B cell (primary cell): ENCODE measurements around the gene FBLIM1. TPM values are rescaled to one million over a fixed set of nuclear protein-coding genes. Genes with fewer than 3 reads are reported as not detected.

Experiments used
- ATAC-seq: fragments of 200-7000 bp; cut with Tn5 transposase; one replicate; pipeline ENCODE4 v1.10.0; 2021; ENCODE audit warnings: low read depth, mild to moderate bottlenecking, moderate number of reproducible peaks, moderate library complexity
- CTCF ChIA-PET: fragments of 350-600 bp; sonication (Branson Sonifier 250); formaldehyde crosslinking; loops from one replicate; lab custom pipeline; 2021; ENCODE audit warnings: antibody characterized with exemption, inconsistent platforms; lab: Charles Lee
- POLR2A ChIA-PET: fragments of 350-600 bp; sonication (Branson Sonifier 250); formaldehyde crosslinking; loops from one replicate; lab custom pipeline; 2021; ENCODE audit warnings: antibody characterized with exemption; lab: Charles Lee
- DNase-seq: peaks from one replicate; pipeline ENCODE4 v3.0.0; 2013
- H2AFZ ChIP-seq: 2 replicates; pipeline ENCODE4 v1.6.1; 2012; ENCODE audit warnings: mild to moderate bottlenecking, low read depth, low read length; ENCODE audit not compliant: insufficient read depth, poor library complexity, severe bottlenecking
- H3K27ac ChIP-seq, 2 donors: 1 replicate in 1 of 2; 2 replicates in 1 of 2; pipeline ENCODE4 v1.5.1; 2012 to 2013; ENCODE audit warnings: low read length in 2 of 2, mild to moderate bottlenecking in 2 of 2, moderate library complexity in 1 of 2
- H3K27me3 ChIP-seq, 4 experiments: fragments of 200-600 bp in 1 of 4; sonication (generic) in 1 of 4; replicated peaks in 1 of 4; 1 replicate in 2 of 4; 2 replicates in 2 of 4; pipeline versions ENCODE4 v1.6.1 to v1.7.0; 2013 to 2016; ENCODE audit warnings: low read length in 3 of 4, mild to moderate bottlenecking in 2 of 4, mixed read lengths in 1 of 4, moderate library complexity in 1 of 4; ENCODE audit not compliant: insufficient read depth in 4 of 4, control insufficient read depth in 3 of 4; ENCODE audit errors: control extremely low read depth in 1 of 4
- H3K36me3 ChIP-seq, 2 experiments: replicated peaks in 1 of 2; 1 replicate in 1 of 2; 2 replicates in 1 of 2; pipeline versions ENCODE4 v1.6.1 to v1.7.1; 2013; ENCODE audit warnings: low read length in 1 of 2; ENCODE audit not compliant: insufficient read depth in 2 of 2, control insufficient read depth in 1 of 2; ENCODE audit errors: control extremely low read depth in 1 of 2, extremely low read depth in 1 of 2
- H3K4me1 ChIP-seq, 2 donors: fragments of 200-600 bp in 1 of 2; sonication (generic) in 1 of 2; 1 replicate in 1 of 2; 2 replicates in 1 of 2; pipeline versions ENCODE4 v1.5.1 to v1.6.1; 2013 to 2017; ENCODE audit warnings: low read length in 2 of 2; ENCODE audit not compliant: control insufficient read depth in 2 of 2, insufficient read depth in 2 of 2
- H3K4me2 ChIP-seq: replicated peaks from 2 replicates; pipeline ENCODE3; 2012; ENCODE audit warnings: mild to moderate bottlenecking, low read depth, low read length; ENCODE audit not compliant: poor library complexity, severe bottlenecking
- H3K4me3 ChIP-seq, 5 experiments: fragments of 200-600 bp in 1 of 5; sonication (generic) in 1 of 5; 1 replicate in 3 of 5; 2 replicates in 2 of 5; pipeline versions ENCODE4 v1.5.1 to v1.7.0; 2011 to 2016; ENCODE audit warnings: low read length in 4 of 5, mild to moderate bottlenecking in 4 of 5, low read depth in 2 of 5, control low read depth in 1 of 5, moderate library complexity in 1 of 5; ENCODE audit not compliant: insufficient read depth in 1 of 5; ENCODE audit errors: control extremely low read depth in 1 of 5, extremely low read depth in 1 of 5
- H3K79me2 ChIP-seq: fragments of 200-600 bp; sonication (generic); one replicate; pipeline ENCODE4 v1.6.0; 2016; ENCODE audit warnings: low read length; ENCODE audit not compliant: control insufficient read depth, insufficient read depth
- H3K9ac ChIP-seq: fragments of 200-600 bp; sonication (generic); 2 replicates; pipeline ENCODE4 v1.6.1; 2017; ENCODE audit warnings: mild to moderate bottlenecking, low read length, moderate library complexity
- H3K9me3 ChIP-seq, 3 donors: one replicate each; pipeline versions ENCODE4 v1.6.1 to v1.7.1; 2013; ENCODE audit warnings: low read length in 2 of 3; ENCODE audit not compliant: control insufficient read depth in 2 of 3, insufficient read depth in 1 of 3; ENCODE audit errors: control extremely low read depth in 1 of 3
- H4K20me1 ChIP-seq: 2 replicates; pipeline ENCODE4 v1.6.0; 2012; ENCODE audit warnings: mild to moderate bottlenecking, low read length; ENCODE audit not compliant: insufficient read depth, control insufficient read depth, poor library complexity, severe bottlenecking
- H3K27ac Mint-ChIP-seq: one replicate; pipeline ENCODE4 v1.8.0; 2021; ENCODE audit warnings: mixed read lengths
- H3K27me3 Mint-ChIP-seq: one replicate; pipeline ENCODE4 v1.8.0; 2021; ENCODE audit warnings: mixed read lengths
- H3K4me1 Mint-ChIP-seq: one replicate; pipeline ENCODE4 v1.8.0; 2021; ENCODE audit warnings: mixed read lengths
- H3K4me3 Mint-ChIP-seq: one replicate; pipeline ENCODE4 v1.8.0; 2021; ENCODE audit warnings: mixed read lengths
- H3K9me3 Mint-ChIP-seq: one replicate; pipeline ENCODE4 v1.8.0; 2022; ENCODE audit warnings: mixed read lengths; ENCODE audit not compliant: insufficient read depth
- CTCF ChIP-seq: fragments of 200-600 bp; IDR thresholded peaks from one replicate; pipeline ENCODE4 v1.8.0; 2022; ENCODE audit warnings: antibody characterized with exemption, mild to moderate bottlenecking
- EZH2 ChIP-seq: IDR thresholded peaks from 2 replicates; pipeline ENCODE4 v1.6.1; 2012; ENCODE audit warnings: borderline replicate concordance, low read depth, mild to moderate bottlenecking, moderate library complexity, low read length; ENCODE audit not compliant: insufficient read depth, poor library complexity, severe bottlenecking
- WGBS: methylation state at CpG from one replicate; pipeline ENCODE4 v1.1.5; 2013; ENCODE audit warnings: missing lambda C conversion rate; ENCODE audit not compliant: insufficient coverage; 5-methylcytosine and 5-hydroxymethylcytosine counted together
- intact Hi-C: fragments of 100-400 bp; cut with micrococcal nuclease; formaldehyde crosslinking; loops from one replicate; pipeline ENCODE4 v1.10.0; 2022
- polyA plus RNA-seq: library from polyadenylated mRNA; depleted of rRNA; stranded (reverse); fragments of >200 nt; gene quantifications from 2 replicates; pipeline ENCODE4 v1.2.3, GENCODE V29; 2012
- total RNA-seq, 2 donors: library from RNA; stranded (reverse); fragments of 120-200 nt in 1 of 2; gene quantifications; 1 replicate in 1 of 2; 2 replicates in 1 of 2; pipeline versions ENCODE4 v1.2.3 to v1.2.4, GENCODE V29; 2013 to 2022

Gene FBLIM1
- total and polyA plus RNA-seq, 2 donors (not counting 1 experiment from before 2014, with no cell fraction given) = not detected

GRCh38 chr1:15748690-15749398 is 9.8 kb upstream of the FBLIM1 start:
- H4K20me1 ChIP-seq = no peaks in the 10 kb centered on the region
- no peak for DNase-seq
- peaks cover 0 to 3% (median 0%) of the 10 kb centered on the region in 4 experiments for H3K27me3 ChIP-seq
- peaks cover 6% of the 10 kb centered on the region for H3K27me3 Mint-ChIP-seq
- TF ChIP-seq CTCF (no peak), EZH2 (no peak)
- H3K27ac ChIP-seq = no peak overlapping the region
- ChIA-PET CTCF (no interaction called here), POLR2A (no interaction called here)
- H3K79me2 ChIP-seq = no peaks in the 10 kb centered on the region
- no peaks in the 10 kb centered on the region for H3K9me3 ChIP-seq
- H3K4me3 Mint-ChIP-seq = no peak overlapping the region
- no peaks in the 10 kb centered on the region for H3K4me1 ChIP-seq
- H2AFZ ChIP-seq = no peak overlapping the region
- intact Hi-C loops = no loop called here
- ATAC-seq = no peak
- no peak overlapping the region for H3K27ac Mint-ChIP-seq
- H3K36me3 ChIP-seq = no peaks in the 10 kb centered on the region
- no peak overlapping the region for H3K4me3 ChIP-seq
- H3K9ac ChIP-seq = no peak overlapping the region
- no peaks in the 10 kb centered on the region for H3K4me1 Mint-ChIP-seq
- 92% methylated on average over 10 of the region's 10 CpGs for WGBS
- H3K4me2 ChIP-seq = no peak overlapping the region
- H3K9me3 Mint-ChIP-seq = no peaks in the 10 kb centered on the region
